ENCODE measurements around the gene NEUROG2.

The NEUROG2 gene

DNA sequence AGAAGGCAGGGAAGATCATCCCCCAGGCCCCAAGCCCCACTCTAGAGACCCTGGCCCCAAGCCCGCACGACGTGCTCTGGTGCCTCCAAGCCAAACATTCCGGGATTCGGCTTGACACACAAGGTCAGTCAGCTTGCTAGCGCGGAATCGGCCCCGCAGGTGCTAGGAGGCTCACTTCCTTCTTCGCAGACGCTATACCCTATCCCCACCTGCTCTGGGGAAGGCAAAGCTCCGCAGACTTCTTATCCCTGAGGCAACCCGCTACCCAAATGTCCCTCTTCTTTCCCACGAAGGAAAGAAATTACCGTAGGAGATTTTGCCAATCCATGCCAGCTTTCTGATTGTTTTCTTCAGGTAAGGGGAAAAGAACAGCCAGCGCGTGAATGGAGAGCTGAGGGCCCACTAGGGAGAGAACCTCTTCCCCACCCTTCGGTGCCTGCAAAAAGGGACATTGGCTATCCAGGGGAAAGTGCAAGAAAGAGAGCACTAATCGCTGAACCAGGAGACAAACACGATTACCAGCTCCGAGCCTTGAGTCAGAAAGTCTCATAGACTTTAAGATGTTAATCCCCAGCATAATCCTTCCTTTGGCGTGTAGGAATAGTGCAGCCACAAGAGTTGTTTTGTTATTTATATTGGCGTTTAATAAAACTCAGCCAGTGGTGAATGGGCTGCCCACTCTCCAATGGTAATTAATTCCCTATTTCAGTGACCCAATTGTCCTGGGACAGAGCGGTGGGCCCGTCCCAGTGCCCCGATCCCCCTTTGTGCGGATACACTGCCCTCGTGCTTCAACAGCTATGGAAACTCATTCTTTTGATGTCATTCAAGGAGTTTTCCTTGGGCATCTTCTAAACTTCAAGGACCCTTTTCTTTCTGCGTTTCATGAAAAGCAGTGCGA is 5.4 kb upstream of the NEUROG2 start:
- DNase-seq (ENCODE audit: extremely low read depth in 1 of 2, low read depth in 1 of 2), result no peak

DNA sequence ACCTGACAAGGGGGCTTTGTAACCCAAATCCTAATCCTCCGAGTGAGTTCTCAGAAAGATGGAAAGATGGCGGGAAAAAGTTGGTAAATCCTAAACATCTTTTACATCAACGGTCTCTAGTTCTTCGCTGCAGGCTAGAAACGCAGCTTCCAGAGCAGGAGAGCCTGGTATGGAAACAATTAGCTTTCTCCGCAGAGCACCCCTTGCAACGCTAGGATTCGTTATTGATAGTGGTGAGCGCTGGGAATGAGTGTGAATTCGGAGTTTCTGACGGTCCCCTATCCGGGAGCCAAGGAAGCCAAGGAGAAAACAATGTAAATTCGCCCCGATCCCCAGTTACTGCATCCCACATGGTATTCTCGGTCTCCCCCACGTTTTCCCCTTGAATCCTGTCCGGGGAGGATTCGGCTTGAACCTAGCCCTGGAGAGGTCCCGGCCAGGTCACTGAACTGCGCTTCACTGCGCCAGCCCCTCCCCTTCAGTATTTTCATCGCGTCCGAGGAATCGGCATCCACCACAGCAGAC is 4.7 kb upstream of the NEUROG2 start:
- no peak for DNase-seq (ENCODE audit: extremely low read depth in 1 of 2, low read depth in 1 of 2)

DNA sequence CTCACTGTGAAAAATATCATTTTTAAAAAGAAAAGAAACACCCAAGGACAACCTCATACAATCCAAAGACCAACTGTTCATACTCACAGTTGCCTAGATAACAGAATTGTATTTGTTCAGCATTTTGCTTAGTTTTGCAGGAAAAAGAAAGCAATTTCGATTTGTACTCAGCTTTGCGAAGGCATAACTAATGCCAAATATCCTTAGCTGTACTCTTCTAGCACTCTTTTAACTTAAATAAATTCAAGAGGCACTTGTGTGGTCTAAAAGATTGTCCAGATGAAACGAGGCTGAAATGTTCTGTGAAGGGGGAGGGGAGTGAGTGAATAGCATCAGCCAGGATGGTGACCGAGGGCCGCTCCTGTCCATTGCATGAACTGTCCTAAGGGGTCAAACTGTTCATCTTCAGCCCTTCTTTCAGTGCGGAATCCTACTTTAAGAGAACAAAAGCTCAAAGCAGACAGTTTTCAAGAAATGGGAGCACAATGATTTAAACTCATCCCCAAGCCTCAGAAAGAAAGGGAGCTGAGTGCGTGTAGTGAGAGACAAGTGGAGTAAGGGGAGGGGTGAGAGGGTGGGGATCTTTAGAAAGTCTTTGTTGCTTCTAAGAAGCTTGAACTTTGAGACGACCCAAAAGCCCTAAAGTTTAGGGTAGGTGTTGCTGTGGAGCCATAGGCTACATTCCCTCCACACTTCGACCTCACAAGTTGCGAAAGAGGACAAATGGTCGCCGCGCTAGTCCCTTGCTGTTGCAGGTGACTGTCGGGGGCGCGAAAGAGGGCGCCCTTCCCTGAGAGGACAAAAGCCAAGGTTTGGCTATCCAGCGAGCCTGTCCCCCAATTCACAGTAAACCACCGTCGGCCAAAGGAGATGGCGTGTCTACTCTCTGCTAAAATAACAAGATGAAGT is 4.0 kb upstream of the NEUROG2 start:
- DNase-seq (ENCODE audit: extremely low read depth in 1 of 2, low read depth in 1 of 2), result no peak

DNA sequence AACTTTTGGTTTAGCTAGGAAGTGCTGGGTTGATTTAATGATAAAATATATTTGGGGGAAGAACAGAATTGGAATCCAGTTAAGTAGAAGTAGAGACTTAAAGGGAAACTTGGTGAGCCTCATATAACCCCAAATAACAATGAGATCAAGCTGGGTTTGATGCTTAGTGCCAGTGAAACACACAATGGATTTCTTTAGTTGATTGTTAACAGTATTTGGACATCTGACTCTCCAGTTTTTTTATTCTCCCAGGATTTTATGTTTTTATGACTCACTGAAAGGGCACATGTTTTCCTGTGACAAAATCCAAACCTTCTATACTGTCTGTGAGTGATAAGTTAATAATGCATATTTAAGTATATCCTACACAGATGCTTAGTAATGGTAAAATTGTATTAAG is 2.7 kb upstream of the NEUROG2 start:
- DNase-seq (ENCODE audit: extremely low read depth in 1 of 2, low read depth in 1 of 2), result no peak

DNA sequence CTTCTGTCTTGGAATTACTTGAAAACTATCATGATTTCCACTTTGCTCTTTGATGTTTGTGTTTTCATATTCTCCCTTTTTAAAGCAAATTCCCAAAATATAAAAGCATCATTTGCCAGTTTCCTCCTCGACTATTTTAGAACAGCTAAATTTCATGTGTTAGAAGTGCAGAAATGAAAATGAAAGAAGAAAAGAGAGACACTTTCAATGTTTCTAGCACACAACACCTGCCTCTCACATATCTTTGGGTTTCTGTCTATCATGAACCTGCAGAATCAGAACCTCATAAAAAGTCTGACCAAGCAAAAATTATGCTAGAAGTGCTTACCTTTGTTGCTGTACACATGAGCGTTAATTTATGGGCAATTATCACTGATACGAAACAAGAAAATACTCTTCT is 1.9 kb upstream of the NEUROG2 start:
- DNase-seq (ENCODE audit: extremely low read depth in 1 of 2, low read depth in 1 of 2), result no peak

DNA sequence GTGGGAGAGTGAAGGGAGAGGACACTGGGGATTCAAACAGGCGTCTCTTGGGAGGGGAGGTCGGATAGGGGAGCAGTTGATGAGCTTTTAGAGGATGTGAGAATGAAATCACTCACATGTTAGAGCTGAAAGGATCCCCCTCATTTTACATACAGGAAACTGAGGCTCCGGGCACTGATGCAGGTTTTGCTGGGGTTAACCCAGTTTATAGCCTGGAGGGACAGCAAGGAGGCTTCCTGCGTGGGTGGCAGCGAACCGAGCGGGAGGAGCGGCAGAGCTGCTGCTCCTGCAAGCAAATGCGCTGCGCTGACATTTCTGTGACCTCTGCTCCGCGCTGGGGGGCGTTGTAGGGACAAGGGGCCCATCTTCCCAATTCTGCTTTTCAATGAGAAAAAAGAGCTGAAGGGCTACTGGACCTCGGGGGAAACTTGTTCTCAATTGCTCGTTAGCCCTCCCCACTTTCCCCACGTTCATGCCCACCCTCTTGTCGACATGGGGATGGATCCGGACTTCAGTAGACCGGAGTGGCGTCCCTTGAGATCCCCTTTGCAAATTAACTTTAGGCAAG is 1.2 kb upstream of the NEUROG2 start:
- no peak for DNase-seq (ENCODE audit: extremely low read depth in 1 of 2, low read depth in 1 of 2)

DNA sequence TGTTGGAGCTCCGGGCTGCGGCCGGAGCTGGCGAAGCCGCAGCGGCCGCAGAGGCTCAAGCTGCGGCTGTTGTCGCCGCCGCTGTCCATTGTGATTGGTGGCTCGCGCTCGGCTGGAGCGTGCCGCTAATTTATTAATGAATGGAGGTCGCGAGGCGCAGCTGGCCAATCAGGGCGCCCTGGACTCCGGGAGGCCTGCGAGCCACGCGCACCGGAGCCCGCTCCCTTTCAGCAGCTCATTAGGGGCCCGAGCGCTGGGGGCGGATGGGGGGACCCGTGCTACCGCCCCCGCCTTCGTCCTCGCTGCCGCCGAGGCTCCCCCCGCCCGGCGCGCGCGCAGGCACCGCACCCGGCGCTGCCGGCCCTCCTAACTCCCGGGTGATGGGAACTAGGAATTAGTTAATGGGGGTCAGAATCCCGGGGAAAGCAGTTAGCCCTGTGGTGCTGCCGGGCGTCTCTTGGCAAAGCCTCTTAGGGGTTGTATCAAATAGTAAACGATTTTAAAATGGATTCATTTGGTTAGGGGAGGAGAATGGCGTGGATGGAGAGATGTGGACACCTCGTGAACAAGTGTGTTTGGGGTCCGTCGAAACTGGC is 589 bp upstream of the NEUROG2 start:
- no peak for DNase-seq (ENCODE audit: extremely low read depth in 1 of 2, low read depth in 1 of 2)

DNA sequence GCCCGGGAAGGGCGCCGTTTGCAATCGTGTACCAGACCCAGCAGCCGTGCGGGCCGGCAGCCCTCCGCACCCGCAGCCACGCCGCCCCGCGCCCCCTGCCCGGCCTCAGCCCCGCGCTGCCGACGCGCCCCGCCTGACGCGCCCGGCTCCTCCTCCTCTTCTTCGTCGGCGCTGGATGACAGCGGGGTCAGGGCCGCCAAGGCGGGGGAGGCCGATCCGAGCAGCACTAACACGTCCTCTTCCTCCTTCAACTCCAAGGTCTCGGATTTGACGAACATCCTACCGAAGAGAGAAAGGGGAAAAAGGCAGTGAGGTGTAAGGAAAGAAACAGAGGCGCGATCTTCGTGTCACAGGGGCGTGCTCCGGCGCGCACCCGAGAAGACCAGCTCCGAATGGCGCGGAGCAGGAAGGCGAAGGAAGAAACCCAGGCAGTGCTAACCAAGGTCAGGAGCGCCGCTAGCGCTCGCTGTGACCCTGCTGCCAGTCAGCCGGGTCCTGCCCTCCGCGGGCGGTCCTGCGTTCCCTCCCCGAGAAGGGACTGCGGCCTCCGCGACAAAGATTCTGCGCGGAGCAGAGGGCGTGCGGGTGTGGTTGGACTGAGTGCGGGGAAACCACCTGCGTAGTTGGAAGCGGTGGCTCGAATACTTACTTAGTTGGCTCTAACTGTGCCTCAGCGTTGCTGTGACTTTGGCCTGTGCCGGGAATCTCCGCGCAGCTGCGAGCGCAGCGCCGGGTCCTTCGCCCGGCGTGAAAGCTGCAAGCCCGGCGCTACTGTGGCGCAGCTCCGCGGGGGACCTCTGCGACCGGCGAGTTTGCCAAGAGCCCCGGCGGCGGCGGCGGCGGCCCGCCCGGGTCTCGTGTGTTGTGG is 548 bp downstream of the NEUROG2 start:
- DNase-seq (ENCODE audit: extremely low read depth in 1 of 2, low read depth in 1 of 2), result no peak

DNA sequence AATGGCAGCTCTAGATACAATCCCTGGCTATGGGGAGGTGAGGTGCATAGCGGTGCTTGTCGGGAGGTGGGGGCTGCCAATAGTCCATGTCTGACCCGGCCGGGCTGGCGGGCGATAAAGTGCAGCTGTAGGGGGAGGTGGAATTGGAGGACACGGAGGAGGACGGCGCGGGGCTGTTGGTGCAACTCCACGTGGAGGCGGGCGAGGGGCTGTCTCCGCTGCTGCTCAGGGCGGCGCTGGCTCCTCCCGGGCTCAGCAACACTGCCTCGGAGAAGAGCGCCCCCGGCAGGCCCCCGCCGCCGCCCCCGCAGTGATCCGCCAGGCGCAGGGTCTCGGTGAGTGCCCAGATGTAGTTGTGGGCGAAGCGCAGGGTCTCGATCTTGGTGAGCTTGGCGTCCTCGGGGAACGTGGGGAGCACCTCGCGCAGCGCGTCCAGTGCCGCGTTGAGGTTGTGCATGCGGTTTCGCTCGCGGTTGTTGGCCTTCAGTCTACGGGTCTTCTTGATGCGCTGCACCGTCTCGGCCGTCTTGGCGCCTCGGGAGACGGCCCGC is 1.3 kb downstream of the NEUROG2 start:
- DNase-seq (ENCODE audit: extremely low read depth in 1 of 2, low read depth in 1 of 2), result no peak

DNA sequence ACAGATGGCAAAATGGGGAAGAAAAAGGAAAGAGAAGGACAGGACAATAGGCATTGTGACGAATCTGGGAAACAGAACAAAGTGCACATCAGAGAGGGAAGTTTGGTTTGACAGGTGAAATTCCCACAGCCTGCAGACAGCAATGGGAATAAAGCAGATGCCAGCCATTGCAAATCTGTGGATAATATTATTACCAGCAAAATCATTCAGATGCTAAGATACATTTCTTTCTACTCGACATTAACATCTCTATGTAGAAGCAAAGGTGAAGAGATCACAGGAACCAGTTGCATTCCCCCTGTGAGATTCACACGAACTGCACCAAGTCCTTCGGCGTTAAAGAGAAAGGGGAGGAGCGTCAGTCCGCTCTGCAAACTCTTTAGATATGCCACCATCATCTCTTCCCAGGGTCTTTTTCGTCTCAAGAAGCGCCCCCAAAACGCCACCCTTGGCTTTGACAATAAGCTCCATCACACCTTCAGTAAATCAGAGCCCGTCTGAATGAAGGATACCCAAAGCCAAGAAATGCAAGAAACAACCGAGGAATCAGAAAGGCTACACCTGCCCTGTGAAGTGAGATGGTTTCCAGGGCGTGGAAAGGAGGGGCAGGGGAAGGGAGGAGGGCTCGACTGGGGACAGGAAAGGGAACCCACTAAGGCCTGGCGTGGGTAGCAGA is 1.9 kb downstream of the NEUROG2 start:
- no peak for DNase-seq (ENCODE audit: extremely low read depth in 1 of 2, low read depth in 1 of 2)

DNA sequence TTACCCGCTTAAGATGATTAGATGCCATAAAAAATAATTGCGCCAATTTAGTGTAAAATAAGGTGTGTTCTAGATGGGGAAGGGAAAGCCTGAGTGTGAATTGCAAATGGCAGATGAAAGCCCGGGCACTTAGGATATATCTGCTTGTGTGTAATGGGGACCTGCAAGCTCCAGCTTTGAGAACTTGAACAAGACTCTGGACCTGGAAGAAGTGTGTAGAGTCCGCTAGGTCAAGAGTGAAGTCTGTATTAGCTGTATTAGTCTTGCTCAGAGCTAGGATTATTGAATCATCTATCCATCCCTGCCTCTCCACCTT is 4.2 kb downstream of the NEUROG2 start:
- DNase-seq (ENCODE audit: extremely low read depth in 1 of 2, low read depth in 1 of 2), result no peak

DNA sequence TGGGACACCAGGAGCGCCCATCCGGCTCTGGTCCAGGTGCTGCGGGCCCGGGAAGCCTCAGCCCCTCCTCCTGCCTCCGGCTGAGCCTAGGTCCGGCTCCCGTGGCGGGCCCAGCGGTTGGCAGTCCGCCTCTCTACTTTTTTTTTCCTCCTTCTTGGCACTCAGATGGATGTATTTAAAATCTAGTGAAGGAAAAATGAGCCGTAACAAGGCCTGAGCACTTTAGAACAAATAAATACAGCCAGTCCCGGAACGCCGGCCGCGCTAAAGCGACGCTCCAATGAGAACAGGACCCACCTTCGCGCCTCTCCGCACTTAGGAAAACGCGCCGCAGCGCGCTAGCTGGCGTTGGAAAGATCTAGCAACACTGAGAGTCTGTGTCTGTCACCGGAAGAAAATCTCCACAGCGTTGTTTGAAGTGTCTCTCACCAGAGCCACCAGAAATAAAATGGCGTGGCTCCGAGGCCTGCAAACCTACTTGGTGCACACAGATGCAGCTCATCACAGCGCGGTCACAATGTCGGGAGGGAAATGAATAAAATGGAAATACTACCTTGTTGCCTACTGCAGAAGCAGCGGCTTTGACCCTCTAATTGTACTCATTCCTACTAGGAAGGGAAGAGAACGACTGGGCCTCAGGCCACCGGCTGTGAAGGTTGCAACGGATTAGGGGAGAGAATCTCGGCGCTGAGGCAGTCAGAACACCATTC is 4.7 kb downstream of the NEUROG2 start:
- DNase-seq (ENCODE audit: extremely low read depth in 1 of 2, low read depth in 1 of 2), result no peak

DNA sequence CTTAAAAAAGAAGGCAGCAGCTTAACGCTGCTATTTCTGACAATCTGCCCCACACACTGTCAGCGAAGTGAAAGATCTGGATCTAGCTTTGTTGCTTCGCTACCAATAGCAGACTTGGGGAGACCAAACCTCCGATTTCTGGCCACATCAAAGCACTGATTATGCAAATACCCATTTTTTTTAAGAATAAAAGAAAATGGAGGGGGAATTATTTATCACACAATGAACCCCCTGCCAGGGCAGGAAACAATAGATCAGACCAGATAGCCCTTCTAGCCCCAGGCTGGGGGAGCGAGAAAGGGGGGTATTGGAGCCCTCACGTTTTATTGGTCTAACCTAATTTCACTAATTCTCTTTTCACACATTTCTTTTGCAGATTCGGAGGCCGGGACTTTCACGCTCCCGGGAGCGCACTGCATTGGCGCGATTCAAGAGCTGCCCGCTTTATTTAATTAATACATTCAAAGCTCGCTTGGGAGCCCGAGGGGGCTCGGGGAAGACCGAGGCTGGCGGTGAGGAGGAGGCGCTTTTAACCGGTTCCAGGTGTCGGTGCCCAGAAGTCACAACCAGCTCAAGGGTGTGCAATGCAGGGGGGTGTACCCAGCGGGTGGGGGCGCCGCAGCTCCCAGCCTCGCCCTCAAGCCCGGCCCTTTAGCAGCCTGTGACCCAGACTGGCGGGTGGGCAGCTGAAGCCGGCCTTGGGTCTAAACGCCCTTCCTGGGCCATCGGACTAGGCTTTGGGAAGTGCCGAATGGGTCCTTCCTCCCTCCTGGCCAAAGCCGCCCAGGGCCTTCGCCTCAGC is 5.5 kb downstream of the NEUROG2 start:
- DNase-seq (ENCODE audit: extremely low read depth in 1 of 2, low read depth in 1 of 2), result no peak

DNA sequence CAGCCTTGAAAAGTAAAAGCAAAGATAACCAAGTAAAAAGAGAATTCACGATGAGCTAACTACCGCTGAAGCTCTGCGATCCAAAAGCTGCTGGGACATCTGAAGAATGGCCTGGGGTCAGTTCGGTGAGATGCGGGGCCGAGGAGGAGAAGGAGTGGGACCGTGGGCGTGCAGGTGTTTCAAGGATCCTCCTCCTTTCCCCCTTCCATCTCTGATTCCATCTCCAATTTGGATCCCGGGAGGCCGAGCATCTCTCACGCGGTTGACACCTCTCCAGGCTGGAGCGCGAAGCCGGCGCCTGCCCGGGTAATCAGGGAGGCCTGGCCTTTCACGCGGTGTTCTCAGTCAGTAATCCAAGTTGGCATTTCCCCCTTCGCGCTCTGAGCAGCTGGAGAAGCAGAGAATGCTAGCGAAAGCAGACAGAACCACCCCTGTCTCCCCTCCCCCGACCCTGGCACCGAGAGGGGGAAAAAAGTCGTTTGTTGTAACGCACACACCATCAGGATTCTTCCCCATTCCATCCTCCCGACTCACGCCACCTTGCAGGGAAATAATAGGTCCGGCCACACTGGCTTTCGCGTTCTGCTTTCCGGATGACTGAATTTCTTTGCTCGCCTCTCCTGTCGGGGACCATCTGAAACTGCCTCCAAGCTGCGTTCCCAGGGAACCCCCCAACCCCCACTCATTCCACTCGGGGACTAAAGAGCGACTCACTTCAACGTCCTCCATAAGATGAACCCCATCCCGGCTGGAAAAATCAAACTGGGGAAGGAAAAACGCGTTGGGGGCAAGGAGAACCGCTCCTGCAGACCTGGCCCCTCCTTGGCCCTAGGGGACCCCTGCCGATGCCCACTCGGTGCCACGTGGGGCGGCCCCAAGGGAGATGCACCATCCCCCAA is 6.5 kb downstream of the NEUROG2 start:
- no peak for DNase-seq (ENCODE audit: extremely low read depth in 1 of 2, low read depth in 1 of 2)

DNA sequence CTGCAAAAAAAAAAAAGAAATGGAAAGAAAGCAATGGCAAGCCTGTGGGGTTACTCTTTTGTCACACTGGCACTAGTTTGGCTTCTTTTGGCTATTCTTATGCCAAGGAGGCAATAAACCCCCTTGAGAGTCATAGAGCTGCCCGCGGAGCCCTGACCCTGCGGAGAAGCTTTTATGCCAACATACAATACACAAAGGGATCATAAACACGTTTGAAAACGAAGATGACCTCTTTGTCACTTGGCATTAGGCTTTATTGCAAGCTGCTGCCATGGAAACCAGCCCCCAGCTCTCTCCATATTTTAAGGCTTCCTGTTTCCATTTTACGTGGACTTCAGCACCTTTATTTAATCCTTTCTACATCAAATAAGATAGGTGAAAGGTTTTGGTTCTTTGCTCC is 7.6 kb downstream of the NEUROG2 start:
- no peak for DNase-seq (ENCODE audit: extremely low read depth in 1 of 2, low read depth in 1 of 2)

DNA sequence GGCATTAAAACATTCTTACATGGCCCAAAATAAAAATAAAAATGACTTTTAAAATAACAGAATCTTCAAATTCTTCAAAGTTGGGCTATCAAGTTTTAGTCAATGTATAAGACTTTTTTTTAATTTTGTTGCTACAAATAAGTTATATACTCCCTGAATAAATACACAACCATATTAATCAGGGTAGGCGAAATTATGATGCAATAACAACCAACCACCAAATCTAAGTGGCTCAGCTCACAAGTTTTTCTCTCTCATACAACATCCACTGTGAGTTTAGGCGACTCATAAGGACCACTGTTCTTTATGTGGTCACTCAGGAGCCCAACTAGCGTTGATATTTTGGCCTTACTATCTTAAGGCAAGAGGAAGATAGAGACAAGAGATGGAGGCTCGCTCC is 11.2 kb downstream of the NEUROG2 start:
- DNase-seq (ENCODE audit: extremely low read depth in 1 of 2, low read depth in 1 of 2), result no peak

DNA sequence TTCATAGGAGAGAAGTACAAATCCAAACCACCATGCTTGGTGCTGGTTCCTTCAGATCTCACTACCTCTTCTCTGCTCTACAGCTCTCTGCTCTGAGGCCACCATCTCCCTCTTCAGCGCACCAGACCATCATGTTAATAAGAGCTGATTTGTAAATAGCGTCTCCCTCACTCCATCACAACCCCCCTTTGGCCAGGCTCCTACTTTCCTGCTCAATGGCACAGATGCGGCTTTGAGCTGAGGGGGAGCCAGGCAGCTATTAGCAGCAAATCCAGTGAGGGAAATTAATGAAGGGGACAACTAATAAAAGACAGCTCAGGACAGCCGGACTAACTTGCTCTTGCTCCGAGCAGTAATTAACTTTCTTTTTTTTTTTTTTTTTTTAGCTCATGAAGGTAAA is 13.1 kb downstream of the NEUROG2 start:
- no peak for DNase-seq (ENCODE audit: extremely low read depth in 1 of 2, low read depth in 1 of 2)
